GM10248 (cell line): ENCODE measurements around the gene MYL12A.

Experiments
- CTCF ChIA-PET: fragments of 300-600 bp; sonication (Branson Sonifier 250); formaldehyde crosslinking; extraction: SDS; loops from one replicate; lab custom pipeline; 2021; ENCODE audit warnings: antibody characterized with exemption; lab: Yijun Ruan, JAX
- POLR2A ChIA-PET: fragments of 350-650 bp; sonication (Branson Sonifier 250); formaldehyde crosslinking; extraction: SDS; loops from one replicate; lab custom pipeline; 2020; ENCODE audit warnings: antibody characterized with exemption; lab: Yijun Ruan, JAX
- DNase-seq: peaks from one replicate; pipeline ENCODE4 v3.0.0; 2012; ENCODE audit errors: extremely low spot score
- TF ChIP-seq, protein P1 (sequence below): IDR thresholded peaks from 2 replicates; pipeline ENCODE4 v1.5.1; 2012; ENCODE audit warnings: mild to moderate bottlenecking, low read depth; ENCODE audit errors: extremely low read depth, missing control alignments, control extremely low read depth

Gene MYL12A

DNA sequence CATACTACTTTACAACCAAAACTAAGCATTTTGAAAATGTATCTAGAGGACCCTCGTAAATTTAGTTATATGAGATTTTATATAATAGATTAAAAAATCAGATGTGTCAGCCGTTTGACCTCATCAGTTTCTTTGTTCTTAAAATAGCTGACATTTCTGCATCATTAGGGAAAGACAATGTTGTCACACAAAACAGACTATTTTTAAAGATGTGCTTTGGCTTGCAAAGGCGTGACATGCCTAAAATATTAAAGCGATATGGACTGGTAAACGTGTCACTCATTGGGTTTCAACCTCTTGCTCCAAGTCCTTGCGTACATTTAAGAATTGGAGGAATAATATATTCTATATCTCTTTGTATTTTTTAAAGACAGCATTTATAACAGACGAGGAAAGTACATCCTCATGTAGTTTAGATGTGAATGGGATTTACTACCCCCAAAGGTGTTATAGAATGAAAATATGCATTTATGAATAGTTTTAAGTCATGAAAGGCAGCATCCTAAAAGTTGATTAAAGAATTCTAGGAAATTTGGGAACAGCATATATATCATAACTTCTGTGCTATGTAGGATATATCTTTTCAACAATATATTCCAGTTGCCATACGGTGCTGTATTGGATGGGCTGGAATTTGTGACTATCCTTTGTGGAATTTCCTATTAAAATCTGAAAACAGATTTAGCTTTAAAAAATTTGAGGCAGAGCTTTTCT is 3.8 kb downstream of the MYL12A start:
- TF ChIP-seq, protein P1, sequence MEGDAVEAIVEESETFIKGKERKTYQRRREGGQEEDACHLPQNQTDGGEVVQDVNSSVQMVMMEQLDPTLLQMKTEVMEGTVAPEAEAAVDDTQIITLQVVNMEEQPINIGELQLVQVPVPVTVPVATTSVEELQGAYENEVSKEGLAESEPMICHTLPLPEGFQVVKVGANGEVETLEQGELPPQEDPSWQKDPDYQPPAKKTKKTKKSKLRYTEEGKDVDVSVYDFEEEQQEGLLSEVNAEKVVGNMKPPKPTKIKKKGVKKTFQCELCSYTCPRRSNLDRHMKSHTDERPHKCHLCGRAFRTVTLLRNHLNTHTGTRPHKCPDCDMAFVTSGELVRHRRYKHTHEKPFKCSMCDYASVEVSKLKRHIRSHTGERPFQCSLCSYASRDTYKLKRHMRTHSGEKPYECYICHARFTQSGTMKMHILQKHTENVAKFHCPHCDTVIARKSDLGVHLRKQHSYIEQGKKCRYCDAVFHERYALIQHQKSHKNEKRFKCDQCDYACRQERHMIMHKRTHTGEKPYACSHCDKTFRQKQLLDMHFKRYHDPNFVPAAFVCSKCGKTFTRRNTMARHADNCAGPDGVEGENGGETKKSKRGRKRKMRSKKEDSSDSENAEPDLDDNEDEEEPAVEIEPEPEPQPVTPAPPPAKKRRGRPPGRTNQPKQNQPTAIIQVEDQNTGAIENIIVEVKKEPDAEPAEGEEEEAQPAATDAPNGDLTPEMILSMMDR: no peak
- no peak for DNase-seq
- ChIA-PET CTCF (interaction anchor here (0.7 to 2.6 kb wide), 9 partner anchors 10 to 415 kb away, joined by 3 to 10 read pairs (median 5); partner anchors contain the start of gene MYL12B), POLR2A (no interaction called here)

DNA sequence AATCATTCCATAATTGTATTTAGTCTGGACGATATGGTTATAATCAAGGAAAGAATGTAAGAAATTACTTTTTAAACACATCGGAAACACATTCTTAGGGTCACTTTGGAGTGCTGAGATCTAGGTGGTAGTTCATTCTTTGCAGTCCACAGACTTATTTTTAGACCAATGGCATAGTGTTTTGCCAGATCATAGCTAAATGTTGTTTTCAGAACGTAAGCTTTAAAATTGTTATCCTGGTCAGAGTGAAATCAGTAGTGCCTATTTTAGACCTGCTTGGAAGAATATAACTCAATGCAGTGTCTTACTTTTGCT is 4.3 kb downstream of the MYL12A start:
- TF ChIP-seq, protein P1: no peak
- no peak for DNase-seq
- CTCF ChIA-PET: interaction anchor here (0.7 to 2.6 kb wide), 7 partner anchors 10 to 414 kb away, joined by 3 to 10 read pairs (median 6); partner anchors contain the start of gene MYL12B
- POLR2A ChIA-PET: no interaction called here

DNA sequence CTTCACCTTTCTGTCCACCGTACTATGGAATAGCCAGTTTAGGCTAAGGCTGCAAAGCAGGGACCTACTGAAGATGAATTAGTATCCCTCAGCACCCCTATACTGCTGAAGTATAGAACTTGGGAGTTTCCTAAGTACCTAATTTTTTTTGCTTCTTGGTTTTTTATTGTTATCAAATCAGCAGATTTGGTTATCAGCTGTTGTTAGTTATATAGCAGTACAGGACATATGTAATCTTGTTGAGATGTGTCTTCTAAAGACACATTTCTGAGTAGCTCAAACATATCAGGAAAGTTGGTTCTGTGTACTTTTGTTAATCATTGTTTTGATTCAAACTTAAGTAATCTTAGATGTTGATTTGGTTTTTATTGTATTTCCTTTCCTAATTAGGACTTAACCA is 5.2 kb downstream of the MYL12A start:
- CTCF ChIA-PET: interaction anchor here (1.0 to 2.6 kb wide), 3 partner anchors 9 to 413 kb away, joined by 4 to 10 read pairs (median 6); no protein-coding TSS in a partner anchor
- TF ChIP-seq, protein P1: no peak
- POLR2A ChIA-PET: no interaction called here
- no peak for DNase-seq

DNA sequence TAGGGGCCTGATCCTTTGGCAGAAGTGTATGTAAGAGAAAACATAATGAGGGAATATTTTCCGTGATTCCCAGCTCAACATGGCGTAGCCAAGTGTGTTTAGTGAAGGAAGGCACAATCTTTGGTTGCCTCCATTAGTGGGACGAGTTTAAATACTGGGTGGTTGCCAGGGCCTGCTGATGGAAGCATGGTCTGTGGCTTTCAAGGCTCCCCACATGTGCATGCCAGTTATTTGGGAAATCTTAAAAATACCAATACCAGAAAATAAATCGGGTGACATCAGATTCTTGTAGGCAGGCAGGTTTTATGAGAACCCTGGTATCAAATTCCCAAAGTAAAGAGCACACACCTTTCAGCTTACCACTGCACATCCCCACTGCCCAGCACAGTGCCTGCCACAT is 7.1 kb downstream of the MYL12A start:
- TF ChIP-seq, protein P1: no peak
- no peak for DNase-seq
- ChIA-PET POLR2A (no interaction called here), CTCF (interaction anchor here (0.8 to 4.3 kb wide), 3 partner anchors 8 to 412 kb away, joined by 3 to 16 read pairs (median 8); partner anchors contain the start of gene MYL12A)

DNA sequence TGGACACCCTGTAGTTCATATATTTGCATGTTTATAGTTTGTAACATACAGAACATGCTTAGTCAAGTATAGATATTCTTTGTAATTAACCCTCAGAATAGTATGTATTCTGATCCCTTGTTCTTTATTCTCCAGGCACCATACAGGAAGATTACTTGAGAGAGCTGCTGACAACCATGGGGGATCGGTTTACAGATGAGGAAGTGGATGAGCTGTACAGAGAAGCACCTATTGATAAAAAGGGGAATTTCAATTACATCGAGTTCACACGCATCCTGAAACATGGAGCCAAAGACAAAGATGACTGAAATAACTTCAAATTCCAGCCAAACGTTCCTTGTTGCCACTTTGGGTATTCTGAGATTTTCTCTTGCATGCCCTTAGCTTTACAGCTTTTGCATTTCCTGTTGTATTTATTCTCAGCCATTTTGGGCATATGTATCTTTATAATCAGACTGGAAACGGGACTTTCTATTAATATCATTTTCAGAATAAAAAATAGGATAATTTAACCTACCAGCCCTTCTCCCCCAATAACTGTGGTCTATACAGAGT is 8.1 kb downstream of the MYL12A start:
- TF ChIP-seq, protein P1: no peak
- ChIA-PET POLR2A (interaction anchor here (1.2 kb wide), 1 partner anchor 8 kb away, joined by 3 read pairs; the partner anchor contains the start of gene MYL12A), CTCF (interaction anchor here (1.1 to 4.3 kb wide), 8 partner anchors 9 to 411 kb away, joined by 3 to 16 read pairs (median 4); partner anchors contain the start of gene MYL12A)
- DNase-seq: no peak
